D721Med (cell line): ENCODE results near the gene SCN1A.
"Not testable (repeated sequence)": the region's sequence is repeated elsewhere in the genome, so short reads cannot be mapped to it uniquely, and the experiment has no call there.

Experiments
- DNase-seq: peaks from one replicate; pipeline ENCODE4 v3.0.0; 2011; ENCODE audit warnings: low spot score; ENCODE audit not compliant: insufficient read length
- FAIRE-seq: peaks from 2 replicates; lab custom pipeline; 2011; peaks lifted over from hg19 to GRCh38; lab: Jason Lieb, UNC
- CTCF ChIP-seq: IDR thresholded peaks from 2 replicates; pipeline ENCODE4 v1.5.1; 2012; ENCODE audit warnings: mild to moderate bottlenecking, control low read depth; ENCODE audit not compliant: insufficient read depth; ENCODE audit errors: missing control alignments

Gene SCN1A

GRCh38 chr2:166144071-166144470 is 16.3 kb upstream of the SCN1A start:
- no peak for TF ChIP-seq CTCF
- no peak for DNase-seq
- no peak for FAIRE-seq

- TF ChIP-seq CTCF = no peak
- FAIRE-seq = no peak
- DNase-seq = no peak
Measured at GRCh38 chr2:166140932-166141331, 13.1 kb upstream of the SCN1A start.

- FAIRE-seq (no peak), DNase-seq (no peak)
- TF ChIP-seq CTCF = no peak
Measured at GRCh38 chr2:166140475-166140874, 12.7 kb upstream of the SCN1A start.

DNA sequence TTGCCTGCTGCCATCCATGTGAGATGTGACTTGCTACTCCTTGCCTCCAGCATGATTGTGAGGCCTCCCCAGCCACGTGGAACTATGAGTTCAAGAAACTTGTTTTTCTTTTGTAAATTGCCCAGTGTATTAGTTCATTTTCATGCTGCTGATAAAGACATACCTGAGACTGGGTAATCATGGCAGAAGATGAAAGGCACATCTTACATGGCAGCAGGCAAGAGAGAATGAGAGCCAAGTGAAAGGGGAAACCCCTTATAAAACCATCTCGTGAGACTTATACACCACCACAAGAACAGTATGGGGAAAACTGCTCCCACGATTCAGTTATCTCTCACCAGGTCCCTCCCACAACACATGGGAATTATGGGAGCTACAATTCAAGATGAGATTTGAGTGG is 11.7 kb upstream of the SCN1A start:
- not testable (repeated sequence) for DNase-seq, FAIRE-seq

DNA sequence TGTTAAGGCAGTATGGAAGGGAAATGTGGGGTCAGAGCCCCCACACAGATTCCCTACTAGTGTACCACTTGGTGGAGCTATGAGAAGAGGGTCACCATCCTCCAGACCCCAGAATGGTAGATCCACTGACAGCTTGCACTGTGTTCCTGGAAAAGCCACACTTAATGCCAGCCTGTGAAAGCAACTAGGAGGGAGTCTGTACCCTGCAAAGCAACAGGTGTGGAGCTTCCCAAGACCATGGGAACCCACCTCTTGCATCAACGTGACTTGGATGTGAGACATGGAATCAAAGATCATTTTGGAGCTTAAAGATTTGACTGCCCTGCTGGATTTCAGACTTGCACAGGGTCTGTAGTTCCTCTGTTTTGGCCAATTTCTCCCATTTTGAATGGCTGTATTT is 10.8 kb upstream of the SCN1A start:
- no peak for DNase-seq
- no peak for FAIRE-seq
- no peak for TF ChIP-seq CTCF

DNA sequence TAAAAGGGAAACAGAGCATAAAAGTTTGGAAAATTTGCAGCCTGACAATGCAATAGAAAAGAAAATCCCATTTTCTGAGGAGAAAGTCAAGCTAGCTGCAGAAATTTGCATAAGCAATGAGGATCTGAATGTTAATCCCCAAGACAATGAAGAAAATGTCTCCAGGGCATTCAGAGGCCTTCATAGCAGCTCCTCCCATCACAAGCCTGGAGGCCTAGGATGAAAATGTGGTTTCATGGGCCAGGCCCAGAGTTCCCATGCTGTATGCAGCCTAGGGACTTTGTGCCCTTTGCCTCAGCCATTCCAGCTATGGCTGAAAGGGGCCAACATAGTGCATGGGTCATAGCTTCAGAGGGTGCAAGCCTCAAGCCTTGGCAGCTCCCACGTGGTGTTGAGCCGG is 10.3 kb upstream of the SCN1A start:
- DNase-seq (no peak), FAIRE-seq (no peak)
- no peak for TF ChIP-seq CTCF

GRCh38 chr2:166137331-166137730 is 9.5 kb upstream of the SCN1A start:
- DNase-seq = no peak
- no peak for TF ChIP-seq CTCF
- no peak for FAIRE-seq

GRCh38 chr2:166135849-166136258 is 8.0 kb upstream of the SCN1A start:
- FAIRE-seq (no peak), DNase-seq (no peak)
- TF ChIP-seq CTCF = no peak
